ENCODE measurements around the gene OTULIN. TPM values are rescaled to one million over a fixed set of nuclear protein-coding genes. Genes with fewer than 3 reads are reported as not detected.

OTULIN gene
- total RNA-seq, 6 experiments from 2014 or later = 17.5 to 22.0 (median 21.3) TPM

- no peak for TF ChIP-seq CTCF (IDR thresholded peaks at IDR 0.05)
- Mint-ChIP-seq H3K4me3 (peak overlapping the region; percentile 44; the same call in 1 of the 2 replicates), H3K36me3 (ENCODE audit: low read depth) (peaks cover 9% of the 10 kb centered on the region; the same call in 1 of the 2 replicates), H3K27ac (peak overlapping the region; percentile 57), H3K4me1 (ENCODE audit: low read depth) (peaks cover 50% of the 10 kb centered on the region), H3K27me3 (ENCODE audit: insufficient read depth) (no peaks in the 10 kb centered on the region; the same call in 1 of the 2 replicates), H3K9me3 (no peaks in the 10 kb centered on the region)
- peak; percentile 29 for DNase-seq
Observed at GRCh38 chr5:14676320-14676719, 11.8 kb downstream of the OTULIN start.

GRCh38 chr5:14678773-14679334, 14.3 kb downstream of the OTULIN start:
- H3K9me3 Mint-ChIP-seq = no peaks in the 10 kb centered on the region
- H3K27me3 Mint-ChIP-seq (ENCODE audit: insufficient read depth) = no peaks in the 10 kb centered on the region; the same call in 1 of the 2 replicates
- H3K4me1 Mint-ChIP-seq (ENCODE audit: low read depth) = peaks cover 25% of the 10 kb centered on the region
- no peak overlapping the region for H3K27ac Mint-ChIP-seq
- H3K36me3 Mint-ChIP-seq (ENCODE audit: low read depth) = peaks cover 17% of the 10 kb centered on the region; the same call in 1 of the 2 replicates
- H3K4me3 Mint-ChIP-seq = no peak overlapping the region
- DNase-seq = no peak
- TF ChIP-seq CTCF (IDR thresholded peaks at IDR 0.05) = no peak

GRCh38 chr5:14679595-14679994, 15.1 kb downstream of the OTULIN start:
- no peak for DNase-seq
- Mint-ChIP-seq H3K9me3 (no peaks in the 10 kb centered on the region), H3K27me3 (ENCODE audit: insufficient read depth) (no peaks in the 10 kb centered on the region; the same call in 1 of the 2 replicates), H3K4me3 (no peak overlapping the region), H3K36me3 (ENCODE audit: low read depth) (peaks cover 17% of the 10 kb centered on the region; the same call in 1 of the 2 replicates), H3K27ac (no peak overlapping the region), H3K4me1 (ENCODE audit: low read depth) (peaks cover 20% of the 10 kb centered on the region)
- no peak for TF ChIP-seq CTCF (IDR thresholded peaks at IDR 0.05)

GRCh38 chr5:14681236-14681752, 16.8 kb downstream of the OTULIN start:
- H3K27me3 Mint-ChIP-seq (ENCODE audit: insufficient read depth) = no peaks in the 10 kb centered on the region
- no peak overlapping the region for H3K27ac Mint-ChIP-seq

GRCh38 chr5:14683906-14684455, 19.5 kb downstream of the OTULIN start:
- Mint-ChIP-seq H3K27me3 (ENCODE audit: insufficient read depth) (no peaks in the 10 kb centered on the region), H3K36me3 (ENCODE audit: low read depth) (peaks cover 23% of the 10 kb centered on the region), H3K27ac (no peak overlapping the region), H3K4me3 (no peak overlapping the region), H3K4me1 (ENCODE audit: low read depth) (peaks cover 16% of the 10 kb centered on the region), H3K9me3 (no peaks in the 10 kb centered on the region)
- TF ChIP-seq CTCF (IDR thresholded peaks at IDR 0.05) = no peak
- no peak for DNase-seq

More at GRCh38 chr5:14681236-14681752, 16.8 kb downstream of the OTULIN start:
- H3K4me3 Mint-ChIP-seq = no peak overlapping the region
- H3K36me3 Mint-ChIP-seq (ENCODE audit: low read depth) = peaks cover 22% of the 10 kb centered on the region; the same call in 1 of the 2 replicates
- no peak for TF ChIP-seq CTCF (IDR thresholded peaks at IDR 0.05)
- H3K9me3 Mint-ChIP-seq = no peaks in the 10 kb centered on the region
- DNase-seq = no peak
- H3K4me1 Mint-ChIP-seq (ENCODE audit: low read depth) = peaks cover 11% of the 10 kb centered on the region
